Measurements from ENCODE around the gene TAC4. TPM values are rescaled to one million over a fixed set of nuclear protein-coding genes. Genes with fewer than 3 reads are reported as not detected.

Gene TAC4
- total and polyA plus RNA-seq, 9 of the 15 experiments (the other 6 are each of a cell fraction or from before 2014, with no cell fraction given): 0.17 TPM; not detected in 8

- TF ChIP-seq HLTF (IDR thresholded peaks at IDR 0.05): 0 out of 2 replicates have a peak, but pooled peaks have one; percentile 18
- TF ChIP-seq PBX2 (CRISPR knock-in tag; IDR thresholded peaks at IDR 0.05; ENCODE audit: low read depth): no peak
- peak; percentile 75 for TF ChIP-seq PBX2 (tag; conservative IDR thresholded peaks at IDR 0.05; ENCODE audit: low read depth)
- no peak for TF ChIP-seq RBM34 (IDR thresholded peaks at IDR 0.05; ENCODE audit: borderline replicate concordance, insufficient read depth, low read length)
- no peak for TF ChIP-seq ZNF175 (CRISPR knock-in tag; IDR thresholded peaks at IDR 0.05; ENCODE audit: low read depth)
- TF ChIP-seq U2AF2 (optimal IDR thresholded peaks at IDR 0.05; ENCODE audit: low read depth, low read length): no peak
- no peak for TF ChIP-seq TAF15 (IDR thresholded peaks at IDR 0.05; ENCODE audit: low read depth, low read length)
- peak; percentile 97 for TF ChIP-seq ARID2 (IDR thresholded peaks at IDR 0.05)
- 0 out of 2 replicates have a peak, but pooled peaks have one; percentile 7 for TF ChIP-seq JUND (IDR thresholded peaks at IDR 0.05; ENCODE audit: borderline replicate concordance, low read depth, low read length)
- no peak for TF ChIP-seq JUND (tag; IDR thresholded peaks at IDR 0.05; ENCODE audit: borderline replicate concordance, low read depth, low read length)
- no peak for TF ChIP-seq MTA3 (IDR thresholded peaks at IDR 0.05; ENCODE audit: borderline replicate concordance)
- no peak for TF ChIP-seq ZNF609 (CRISPR knock-in tag; IDR thresholded peaks at IDR 0.05; ENCODE audit: borderline replicate concordance)
- no peak for TF ChIP-seq NFYB (IDR thresholded peaks at IDR 0.05; ENCODE audit: extremely low read depth, insufficient read length)
- TF ChIP-seq ZNF146 (CRISPR knock-in tag; IDR thresholded peaks at IDR 0.05; ENCODE audit: unreplicated experiment): no peak
- no peak for TF ChIP-seq CTCFL (IDR thresholded peaks at IDR 0.05; ENCODE audit: borderline replicate concordance, insufficient read depth, low read depth, low read length, poor library complexity, severe bottlenecking)
- no peak for TF ChIP-seq LARP7 (IDR thresholded peaks at IDR 0.05)
- TF ChIP-seq FUS (optimal IDR thresholded peaks at IDR 0.05; ENCODE audit: low read depth, low read length): no peak
Observed at GRCh38 chr17:49861150-49861884, 13.4 kb upstream of the TAC4 start (continued).

Measured in K562 (cell line).